Measurements from ENCODE around the gene NDUFA11.
"Not testable (repeated sequence)": the region's sequence is repeated elsewhere in the genome, so short reads cannot be mapped to it uniquely, and the experiment has no call there.

NDUFA11 gene

GRCh38 chr19:5850743-5851293, 52.8 kb downstream of the NDUFA11 start:
- no peak for DNase-seq

GRCh38 chr19:5850189-5850588, 53.4 kb downstream of the NDUFA11 start:
- no peak for DNase-seq

GRCh38 chr19:5848621-5849020, 55.0 kb downstream of the NDUFA11 start:
- DNase-seq = not testable (repeated sequence)

GRCh38 chr19:5847846-5848245, 55.7 kb downstream of the NDUFA11 start:
- not testable (repeated sequence) for DNase-seq

Data from NCI-H1105 treated with DMSO at 0.1 percent for 48 hours (cell line).